GM12875 (cell line): Measurements from ENCODE around the gene PHLDA3.

Experiments
- H3K4me3 ChIP-seq: one replicate; pipeline ENCODE4 v1.5.1; 2011; ENCODE audit warnings: low read depth, low read length, control low read depth
- TF ChIP-seq, protein P1 (sequence below): IDR thresholded peaks from 2 replicates; pipeline ENCODE4 v1.5.1; 2011; ENCODE audit warnings: low read depth, mild to moderate bottlenecking, control low read depth, inconsistent platforms, low read length, moderate library complexity, borderline replicate concordance; ENCODE audit not compliant: insufficient read depth

Gene PHLDA3

DNA sequence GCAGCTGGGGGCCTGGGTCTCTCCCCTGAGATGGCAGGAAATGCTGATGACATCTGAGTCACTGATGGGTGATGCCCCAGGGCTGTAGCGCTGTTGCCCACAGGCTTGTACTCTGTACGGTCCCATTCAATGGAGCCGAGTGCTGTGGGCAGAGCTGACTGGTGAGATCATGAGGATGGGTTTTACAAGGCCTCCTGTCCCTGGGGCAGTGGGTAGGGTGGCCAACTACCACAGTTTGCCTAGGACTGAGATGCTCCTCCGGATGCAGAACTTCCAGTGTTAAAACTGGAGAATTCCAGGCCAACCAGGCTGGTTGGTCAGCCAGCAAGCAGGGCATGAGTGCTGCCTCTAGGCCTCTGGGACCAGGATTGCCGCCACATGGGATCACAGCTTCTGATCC lies 9.2 kb downstream of the PHLDA3 start:
- TF ChIP-seq, protein P1, sequence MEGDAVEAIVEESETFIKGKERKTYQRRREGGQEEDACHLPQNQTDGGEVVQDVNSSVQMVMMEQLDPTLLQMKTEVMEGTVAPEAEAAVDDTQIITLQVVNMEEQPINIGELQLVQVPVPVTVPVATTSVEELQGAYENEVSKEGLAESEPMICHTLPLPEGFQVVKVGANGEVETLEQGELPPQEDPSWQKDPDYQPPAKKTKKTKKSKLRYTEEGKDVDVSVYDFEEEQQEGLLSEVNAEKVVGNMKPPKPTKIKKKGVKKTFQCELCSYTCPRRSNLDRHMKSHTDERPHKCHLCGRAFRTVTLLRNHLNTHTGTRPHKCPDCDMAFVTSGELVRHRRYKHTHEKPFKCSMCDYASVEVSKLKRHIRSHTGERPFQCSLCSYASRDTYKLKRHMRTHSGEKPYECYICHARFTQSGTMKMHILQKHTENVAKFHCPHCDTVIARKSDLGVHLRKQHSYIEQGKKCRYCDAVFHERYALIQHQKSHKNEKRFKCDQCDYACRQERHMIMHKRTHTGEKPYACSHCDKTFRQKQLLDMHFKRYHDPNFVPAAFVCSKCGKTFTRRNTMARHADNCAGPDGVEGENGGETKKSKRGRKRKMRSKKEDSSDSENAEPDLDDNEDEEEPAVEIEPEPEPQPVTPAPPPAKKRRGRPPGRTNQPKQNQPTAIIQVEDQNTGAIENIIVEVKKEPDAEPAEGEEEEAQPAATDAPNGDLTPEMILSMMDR: no peak
- no peak overlapping the region for H3K4me3 ChIP-seq

DNA sequence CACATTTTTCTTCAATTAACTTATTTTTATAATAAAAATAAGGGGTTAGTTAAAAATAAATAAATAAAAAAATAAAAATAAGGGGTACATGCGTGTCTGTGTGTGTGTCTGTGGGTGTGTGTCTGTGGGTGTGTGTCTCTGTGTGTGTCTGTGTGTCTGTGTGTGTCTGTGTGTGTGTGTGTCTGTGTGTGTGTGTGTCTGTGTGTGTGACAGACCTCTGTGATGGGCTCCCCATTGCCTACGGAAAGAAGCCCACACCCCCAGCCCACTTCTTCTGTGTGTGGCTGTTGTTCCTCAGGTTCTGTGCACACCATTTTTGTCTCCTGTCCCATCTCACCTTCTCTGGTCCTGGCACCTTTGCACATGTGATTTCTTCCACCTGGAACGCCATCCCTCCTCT lies 9.9 kb downstream of the PHLDA3 start:
- TF ChIP-seq, protein P1: no peak
- H3K4me3 ChIP-seq: no peak overlapping the region

DNA sequence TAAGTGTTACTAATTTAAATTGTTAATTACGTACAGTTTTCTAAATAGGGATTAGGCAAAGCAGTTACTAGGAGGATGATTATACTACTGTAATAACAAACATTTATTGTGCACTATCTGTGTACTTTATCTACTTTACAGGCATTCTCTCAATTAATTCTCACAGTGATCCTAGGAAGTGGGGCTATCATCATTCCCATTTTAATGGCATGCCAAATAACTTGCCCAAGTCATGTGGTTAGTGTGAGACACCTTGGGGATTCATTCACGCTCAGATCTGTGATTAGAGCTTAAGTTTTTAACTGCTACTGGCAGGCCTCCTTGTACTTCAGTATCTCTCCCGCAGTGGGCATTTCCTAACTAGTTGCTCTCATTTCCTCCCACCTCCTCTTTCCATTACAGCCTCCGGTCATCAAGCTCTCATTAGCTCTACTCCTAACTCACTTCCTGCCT lies 11.5 kb downstream of the PHLDA3 start:
- H3K4me3 ChIP-seq: no peak overlapping the region
- TF ChIP-seq, protein P1: no peak

DNA sequence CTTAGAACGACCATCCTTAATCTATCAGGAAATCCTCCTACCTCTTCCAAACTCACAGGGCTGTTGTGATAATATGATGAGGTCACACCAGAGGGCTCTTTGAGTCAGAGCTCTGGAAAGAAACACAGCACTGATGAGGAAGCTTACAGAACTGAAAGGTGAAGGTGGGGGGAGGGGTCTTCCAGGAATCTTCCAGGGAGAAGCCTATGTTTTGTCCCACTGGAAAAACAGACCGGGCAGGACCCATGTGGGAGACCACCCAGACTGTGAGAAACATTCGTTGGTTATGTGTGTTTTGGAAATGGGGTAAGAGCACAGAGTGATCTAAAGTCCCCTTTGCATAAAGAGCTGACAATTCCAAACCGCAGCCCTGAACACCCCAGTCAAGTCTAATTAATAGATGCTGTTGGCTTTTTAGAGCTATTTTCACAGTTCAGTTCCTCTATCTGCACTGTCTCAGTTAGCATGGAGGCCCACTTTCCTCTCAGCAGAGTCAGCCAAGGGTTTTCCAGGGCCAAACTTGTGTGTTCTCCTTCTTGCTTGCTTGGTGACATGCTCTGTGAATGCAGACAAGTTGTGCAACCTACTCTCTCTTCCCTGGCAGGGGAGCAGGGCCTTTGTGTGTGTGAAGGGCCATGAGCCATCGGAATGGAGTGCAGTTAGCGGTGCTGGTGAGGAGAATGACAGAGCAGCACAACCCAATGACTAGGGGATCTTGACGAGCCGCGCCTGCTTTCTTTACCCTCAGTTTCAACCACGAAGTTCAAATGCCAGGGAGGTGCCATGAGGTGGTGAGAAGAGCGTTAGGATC lies 12.3 kb downstream of the PHLDA3 start:
- TF ChIP-seq, protein P1: no peak
- no peak overlapping the region for H3K4me3 ChIP-seq

DNA sequence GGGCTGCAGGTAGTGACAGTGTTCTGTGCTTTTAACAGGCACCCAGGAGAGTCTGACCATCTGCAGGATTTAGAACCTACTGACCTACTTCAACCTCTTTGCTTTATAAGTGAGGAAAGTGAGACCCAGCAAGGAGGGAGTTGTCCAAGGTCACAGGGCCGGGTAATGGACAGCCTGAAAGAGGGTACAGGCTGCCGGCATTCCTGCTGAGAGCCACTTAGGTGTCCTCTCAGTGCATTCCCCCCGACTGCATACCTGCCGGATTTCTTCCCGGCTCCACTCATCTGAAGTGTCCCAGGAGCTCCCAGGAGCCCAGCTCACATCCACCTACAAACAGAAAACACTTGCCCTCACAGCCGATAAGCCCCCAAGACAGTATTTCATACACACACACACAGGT lies 13.9 kb downstream of the PHLDA3 start:
- TF ChIP-seq, protein P1: no peak
- H3K4me3 ChIP-seq: no peak overlapping the region

DNA sequence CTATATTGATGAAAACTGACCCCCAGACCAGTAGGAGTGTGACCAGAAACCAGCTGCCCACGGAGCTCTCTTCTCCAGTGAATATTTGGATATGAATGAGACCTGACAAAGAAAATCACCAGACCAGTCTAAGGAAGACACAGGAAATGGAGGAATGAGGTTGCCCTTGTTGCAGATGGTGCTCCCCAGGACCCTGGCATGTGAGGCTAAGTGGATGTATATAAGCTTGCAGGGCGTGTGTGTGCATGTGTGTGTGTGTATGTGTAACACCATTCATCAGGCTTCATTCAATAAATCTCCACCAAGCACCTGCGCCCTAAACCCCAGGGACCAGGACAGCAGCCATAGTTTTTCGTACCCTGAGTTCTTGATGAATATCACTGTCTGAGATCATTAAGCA lies 14.4 kb downstream of the PHLDA3 start:
- TF ChIP-seq, protein P1: no peak
- H3K4me3 ChIP-seq: no peak overlapping the region

DNA sequence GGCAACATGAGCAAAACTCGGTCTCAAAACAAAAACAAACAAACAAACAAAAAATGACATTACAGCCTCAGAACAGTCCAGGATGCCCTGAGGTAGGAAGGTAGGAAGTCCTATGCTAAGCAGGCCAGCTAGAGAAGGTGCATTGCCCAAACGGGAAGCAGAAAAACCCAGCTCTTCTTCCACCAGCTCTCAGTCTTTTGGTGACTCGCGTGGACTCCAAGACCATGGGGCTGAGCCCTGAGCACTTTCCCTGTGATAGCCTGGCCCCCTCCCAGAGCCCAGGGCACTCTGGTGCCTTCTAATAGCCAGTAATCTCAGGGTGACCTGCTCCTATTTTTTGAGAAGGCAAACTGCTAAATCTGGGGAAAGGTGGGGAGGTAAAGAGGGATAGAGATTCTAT lies 16.1 kb downstream of the PHLDA3 start:
- H3K4me3 ChIP-seq: no peak overlapping the region
- TF ChIP-seq, protein P1: no peak
